Prostate gland (tissue), 2 donors: ENCODE measurements around the gene XPNPEP2.

ENCODE experiments used
- POLR2AphosphoS5 ChIP-seq: sonication (generic); formaldehyde crosslinking; IDR thresholded peaks from one replicate; pipeline ENCODE4 v1.6.1; 2017; ENCODE audit warnings: antibody characterized with exemption
- TF ChIP-seq, protein P1 (sequence below), 4 experiments: fragments of 200-600 bp in 2 of 4; fragments of 450-650 bp in 2 of 4; sonication (generic) in 2 of 4; IDR thresholded peaks; 1 replicate in 3 of 4; 2 replicates in 1 of 4; pipeline ENCODE4 v1.5.1; 2016 to 2019; ENCODE audit warnings: antibody characterized with exemption in 4 of 4, mild to moderate bottlenecking in 2 of 4, moderate library complexity in 2 of 4

DNA sequence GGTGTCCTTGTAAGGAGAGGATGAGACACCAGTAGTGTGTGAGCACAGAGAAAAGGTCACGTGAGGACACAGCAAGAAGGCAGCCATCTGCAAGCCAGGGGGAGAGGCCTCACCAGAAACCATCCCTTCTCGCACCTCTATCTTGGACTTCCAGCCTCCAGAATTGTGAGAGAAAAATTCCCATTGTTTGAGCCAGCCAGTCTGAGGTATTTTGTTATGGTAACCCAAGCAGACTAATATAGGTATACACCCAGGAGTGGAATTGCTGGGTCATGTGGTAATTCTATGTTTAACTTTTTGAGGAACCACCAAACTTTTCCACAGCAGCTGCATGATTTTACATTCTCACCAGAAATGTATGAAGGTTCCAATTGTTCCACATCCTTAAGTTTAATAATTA lies 79.3 kb downstream of the XPNPEP2 start:
- TF ChIP-seq, protein P1, sequence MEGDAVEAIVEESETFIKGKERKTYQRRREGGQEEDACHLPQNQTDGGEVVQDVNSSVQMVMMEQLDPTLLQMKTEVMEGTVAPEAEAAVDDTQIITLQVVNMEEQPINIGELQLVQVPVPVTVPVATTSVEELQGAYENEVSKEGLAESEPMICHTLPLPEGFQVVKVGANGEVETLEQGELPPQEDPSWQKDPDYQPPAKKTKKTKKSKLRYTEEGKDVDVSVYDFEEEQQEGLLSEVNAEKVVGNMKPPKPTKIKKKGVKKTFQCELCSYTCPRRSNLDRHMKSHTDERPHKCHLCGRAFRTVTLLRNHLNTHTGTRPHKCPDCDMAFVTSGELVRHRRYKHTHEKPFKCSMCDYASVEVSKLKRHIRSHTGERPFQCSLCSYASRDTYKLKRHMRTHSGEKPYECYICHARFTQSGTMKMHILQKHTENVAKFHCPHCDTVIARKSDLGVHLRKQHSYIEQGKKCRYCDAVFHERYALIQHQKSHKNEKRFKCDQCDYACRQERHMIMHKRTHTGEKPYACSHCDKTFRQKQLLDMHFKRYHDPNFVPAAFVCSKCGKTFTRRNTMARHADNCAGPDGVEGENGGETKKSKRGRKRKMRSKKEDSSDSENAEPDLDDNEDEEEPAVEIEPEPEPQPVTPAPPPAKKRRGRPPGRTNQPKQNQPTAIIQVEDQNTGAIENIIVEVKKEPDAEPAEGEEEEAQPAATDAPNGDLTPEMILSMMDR (IDR thresholded peaks at IDR 0.05) = no peak
- TF ChIP-seq POLR2AphosphoS5 = no peak
